Nucleus accumbens (tissue), 56 donors: ENCODE measurements around the gene GPR108.

Experiments used
- DNase-seq, 56 donors: peaks; one replicate each; lab custom pipeline; 2025; lab: John Stamatoyannopoulos, UW

The GPR108 gene

DNA sequence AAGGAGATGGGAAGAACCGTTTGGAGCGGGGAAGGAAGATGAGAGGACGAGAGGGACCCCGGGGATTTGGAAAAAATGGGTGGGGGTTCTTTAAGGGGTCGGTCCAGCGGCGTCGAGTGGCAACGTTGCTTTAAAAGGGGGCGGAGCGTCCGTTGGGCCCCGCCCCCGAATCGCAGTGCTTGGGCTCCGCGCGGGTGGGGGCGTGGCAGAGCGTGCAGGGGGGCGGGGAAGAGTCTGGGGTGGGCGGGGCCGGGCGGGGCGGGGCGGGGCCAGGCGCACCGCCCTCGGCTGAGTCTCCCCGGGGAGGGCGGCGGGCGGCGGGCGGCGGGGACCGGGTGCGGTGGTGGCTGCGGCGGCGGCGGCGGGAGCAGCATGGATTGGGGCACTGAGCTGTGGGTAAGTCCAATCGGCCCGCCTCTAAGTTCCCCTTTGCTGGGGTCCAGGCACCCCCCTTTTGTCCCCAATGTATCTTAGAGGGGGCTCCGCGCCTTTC is 2.1 kb upstream of the GPR108 start, which contains the start of gene TRIP10:
Gene TRIP10, plus strand, starts transcription at position 291 of the 493 bp plus-strand sequence. Its CDS starts 82 bp downstream, at position 373.
- peak in 53 of 56 donors; percentile 14 to 90 (median 68) for DNase-seq

DNA sequence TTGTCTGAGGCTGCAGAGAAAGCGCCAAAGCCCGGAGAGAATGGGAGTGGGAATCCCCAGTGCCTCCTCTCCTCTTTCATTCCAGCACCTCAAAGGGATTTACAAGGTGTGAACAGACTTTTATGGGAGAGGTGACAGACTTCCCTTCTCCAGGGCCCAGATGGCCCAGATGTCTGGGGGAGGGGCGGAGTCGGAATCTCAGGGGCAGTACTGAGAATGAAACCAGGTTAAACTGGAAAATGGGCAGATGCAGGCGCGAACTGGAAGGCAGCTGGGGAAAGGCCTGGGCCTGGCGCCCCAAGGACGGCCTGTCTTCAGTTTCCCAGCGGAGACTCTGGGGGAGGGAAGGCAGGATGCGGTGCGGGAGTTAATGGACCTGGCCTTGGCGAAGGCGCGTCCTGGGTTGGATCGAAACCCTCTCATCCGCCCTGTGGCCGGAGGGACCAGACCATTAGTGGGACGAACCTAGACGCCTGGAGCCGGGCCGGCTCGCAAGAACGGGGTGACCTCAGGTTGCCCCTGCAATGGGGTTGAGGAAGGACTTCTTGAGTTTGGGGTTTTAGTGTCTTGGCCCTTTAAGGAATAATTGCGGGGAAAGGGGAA is 1.5 kb upstream of the GPR108 start:
- DNase-seq = peak in 6 of 56 donors; percentile 33 to 45 (median 40)

GRCh38 chr19:6737873-6738786 is 750 bp upstream of the GPR108 start:
- peak in 51 of 56 donors; percentile 23 to 100 (median 60) for DNase-seq

GRCh38 chr19:6736917-6737283 is 480 bp downstream of the GPR108 start:
- DNase-seq = peak in 8 of 56 donors; percentile 36 to 70 (median 56)

DNA sequence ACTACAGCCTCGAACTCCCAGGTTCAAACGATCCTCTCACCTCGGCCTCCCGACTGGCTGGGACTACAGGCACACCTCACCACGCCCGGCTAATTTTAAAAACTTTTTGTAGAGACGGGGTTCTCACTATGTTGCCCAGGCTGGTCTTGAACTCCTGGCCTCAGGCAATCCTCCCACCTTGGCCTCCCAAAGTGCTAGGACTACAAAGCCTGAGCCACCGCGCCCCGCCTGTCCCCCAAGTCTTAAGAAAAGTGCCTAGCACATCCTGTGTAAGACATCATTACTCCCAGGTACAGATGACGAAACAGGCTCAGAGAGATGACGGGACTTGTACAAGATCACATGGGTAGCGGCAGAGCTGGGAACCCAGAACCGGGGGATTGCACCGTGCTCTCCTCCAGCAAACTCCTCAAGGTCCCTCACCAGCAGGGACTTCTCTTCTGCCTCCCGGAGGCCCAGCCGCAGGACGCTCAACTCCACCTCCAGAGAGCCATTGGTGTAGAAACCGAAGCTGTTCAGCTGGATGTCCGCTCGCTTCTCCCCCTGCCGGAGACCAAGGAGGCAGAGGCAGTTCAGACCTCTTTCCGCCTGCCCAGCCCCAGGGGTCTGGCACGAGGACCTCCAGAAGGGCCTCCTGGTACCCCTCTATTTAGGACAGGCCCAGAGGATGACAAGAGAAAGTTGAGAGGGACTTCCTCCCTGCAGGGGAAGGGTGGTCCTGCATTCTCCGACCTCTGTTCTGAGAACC is 1.0 kb downstream of the GPR108 start:
- peak in 46 of 56 donors; percentile 22 to 70 (median 50) for DNase-seq

- DNase-seq = no peak
These were observed 2.0 kb downstream of the GPR108 start for GRCh38 chr19:6735181-6735911.

DNA sequence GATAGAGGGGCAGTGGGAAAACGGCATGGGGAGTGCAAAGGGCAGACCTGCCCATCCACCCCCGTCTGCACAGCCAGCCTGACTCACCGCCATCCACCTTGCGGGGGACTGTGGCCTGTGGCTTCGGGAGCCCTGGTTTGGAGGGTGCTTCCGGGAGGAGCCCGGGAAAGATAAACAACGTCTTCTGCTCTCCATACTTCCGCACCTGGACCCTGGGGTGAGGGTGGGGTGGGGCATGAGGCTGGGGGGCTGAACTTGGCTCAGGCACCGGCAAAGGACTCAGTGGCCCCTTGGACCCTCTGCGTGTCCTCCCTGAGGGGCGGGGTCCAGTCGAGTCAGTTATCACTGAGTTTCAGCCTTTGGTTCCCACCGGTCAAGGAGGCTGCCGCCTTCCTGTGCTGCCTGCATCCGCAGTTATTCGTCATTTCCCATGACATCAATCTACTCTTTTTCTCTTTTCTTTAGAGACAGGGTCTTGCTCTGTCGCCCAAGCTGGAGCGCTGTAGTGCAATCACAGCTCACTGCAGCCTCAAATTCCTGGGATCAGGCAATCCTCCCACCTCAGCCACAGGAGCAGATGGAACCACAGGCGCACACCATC is 3.2 kb downstream of the GPR108 start:
- no peak for DNase-seq

GRCh38 chr19:6733338-6734095 is 3.9 kb downstream of the GPR108 start:
- no peak for DNase-seq

- DNase-seq = no peak
These were observed 4.5 kb downstream of the GPR108 start for GRCh38 chr19:6732803-6733337.

- DNase-seq = no peak
These were observed 5.6 kb downstream of the GPR108 start for GRCh38 chr19:6731822-6732221.

DNA sequence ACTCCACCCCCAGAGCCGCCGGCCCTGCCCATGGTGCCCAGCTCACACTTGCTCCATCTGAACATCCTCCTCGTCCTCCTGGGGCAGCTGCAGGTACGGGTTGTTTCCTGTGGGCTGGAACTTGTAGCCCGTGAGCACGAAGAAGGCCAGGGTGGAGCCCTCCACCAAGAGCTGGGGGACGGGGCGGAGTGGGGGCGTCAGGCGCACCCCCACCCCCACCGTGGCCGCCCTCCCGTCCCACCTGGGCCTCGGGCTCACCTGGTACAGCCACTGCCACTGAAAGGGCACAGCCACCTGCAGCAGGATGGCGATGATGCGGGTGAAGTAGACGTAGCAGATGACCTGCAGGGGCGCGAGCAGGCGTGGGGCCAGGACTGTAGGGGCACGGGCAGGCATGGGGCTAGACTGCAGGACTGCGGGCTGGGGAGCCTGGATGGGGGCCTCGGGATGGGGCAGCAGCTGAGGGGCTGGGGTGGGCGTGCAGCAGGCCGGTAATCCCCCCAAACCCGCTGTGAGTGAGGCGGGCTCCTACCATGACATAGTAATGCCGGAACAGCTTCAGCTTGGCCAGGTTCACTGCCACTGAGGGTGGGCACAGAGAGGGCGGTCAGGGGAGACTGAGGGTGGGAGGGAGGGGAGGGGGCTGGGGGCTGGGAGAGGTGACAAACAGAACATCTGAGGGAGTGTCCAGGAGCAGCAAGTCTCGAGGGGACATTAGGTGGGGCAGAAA is 6.3 kb downstream of the GPR108 start:
- DNase-seq = no peak

- DNase-seq = peak in 39 of 56 donors; percentile 13 to 70 (median 40)
These were observed 7.1 kb downstream of the GPR108 start for GRCh38 chr19:6730153-6730804.

- no peak for DNase-seq
These were observed 7.7 kb downstream of the GPR108 start for GRCh38 chr19:6729573-6730152.

DNA sequence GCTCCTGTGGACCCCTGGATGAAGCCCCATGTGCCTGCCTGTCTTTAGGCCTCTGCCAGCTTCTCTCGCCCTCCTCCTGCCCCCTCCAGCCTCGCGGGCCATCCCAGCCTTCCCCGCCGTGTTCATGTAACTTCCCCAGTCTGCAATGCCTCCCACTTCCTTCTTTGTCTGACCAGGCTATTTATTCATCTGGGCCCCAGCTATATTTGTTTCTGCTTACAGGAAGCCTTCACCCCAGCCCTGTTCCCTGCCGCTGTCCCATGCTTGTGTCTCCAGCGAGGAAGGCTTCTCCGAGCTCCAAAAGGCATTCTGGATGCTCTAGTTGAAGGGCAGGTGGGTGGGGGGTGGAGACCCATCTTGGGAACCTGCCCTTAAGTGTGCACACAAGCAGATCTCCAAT is 9.0 kb downstream of the GPR108 start:
- DNase-seq = peak in 9 of 56 donors; percentile 8 to 37 (median 25)

GRCh38 chr19:6725513-6726231 is 11.7 kb downstream of the GPR108 start:
- no peak for DNase-seq
